SK-N-SH treated with all-trans-retinoic acid at 6 μM for 48 hours (cell line): ENCODE data around the gene FZR1.

Experiments used
- ATAC-seq: fragments of 200-7000 bp; cut with Tn5 transposase; 3 replicates; pipeline ENCODE4 v1.9.1; 2020; ENCODE audit warnings: mild to moderate bottlenecking, moderate library complexity
- ARNTL ChIP-seq: fragments of 450-650 bp; formaldehyde crosslinking; IDR thresholded peaks from 2 replicates; pipeline ENCODE4 v1.5.0; 2020; ENCODE audit warnings: low read depth, mild to moderate bottlenecking, moderate library complexity, borderline replicate concordance
- BACH2 ChIP-seq: fragments of 250-450 bp; sonication (Bioruptor Pico); IDR thresholded peaks from 2 replicates; pipeline ENCODE4 v1.9.0; 2021; ENCODE audit warnings: mild to moderate bottlenecking, borderline replicate concordance
- ESRRG ChIP-seq: fragments of 250-450 bp; sonication (Bioruptor Pico); IDR thresholded peaks from 2 replicates; pipeline ENCODE4 v1.6.1; 2021; ENCODE audit warnings: mild to moderate bottlenecking
- GLIS3 ChIP-seq: fragments of 250-450 bp; sonication (Bioruptor Pico); IDR thresholded peaks from 2 replicates; pipeline ENCODE4 v1.5.0; 2020; ENCODE audit warnings: mild to moderate bottlenecking, moderate library complexity
- ISL1 ChIP-seq: fragments of 250-450 bp; sonication (Bioruptor Pico); IDR thresholded peaks from 2 replicates; pipeline ENCODE4 v2.1.2; 2022; ENCODE audit warnings: mild to moderate bottlenecking, moderate library complexity
- OSR1 ChIP-seq: fragments of 250-450 bp; sonication (Bioruptor Pico); IDR thresholded peaks from 2 replicates; pipeline ENCODE4 v1.8.0; 2022; ENCODE audit warnings: moderate library complexity, mild to moderate bottlenecking, inconsistent platforms
- RARB ChIP-seq: fragments of 250-450 bp; sonication (Bioruptor Pico); IDR thresholded peaks from 2 replicates; pipeline ENCODE4 v1.8.0; 2021; ENCODE audit warnings: mild to moderate bottlenecking, moderate library complexity
- SNAI2 ChIP-seq: fragments of 250-450 bp; sonication (Bioruptor Pico); IDR thresholded peaks from 2 replicates; pipeline ENCODE4 v1.5.0; 2020; ENCODE audit warnings: mild to moderate bottlenecking, moderate library complexity
- TCF4 ChIP-seq: fragments of 250-450 bp; sonication (Bioruptor Pico); IDR thresholded peaks from 2 replicates; pipeline ENCODE4 v1.8.0; 2021; ENCODE audit warnings: mild to moderate bottlenecking, moderate library complexity, borderline replicate concordance
- TOX ChIP-seq: fragments of 250-450 bp; sonication (Bioruptor Pico); IDR thresholded peaks from 2 replicates; pipeline ENCODE4 v1.8.0; 2021; ENCODE audit warnings: mild to moderate bottlenecking, moderate library complexity, borderline replicate concordance
- ZC3H10 ChIP-seq: fragments of 250-450 bp; sonication (Bioruptor Pico); IDR thresholded peaks from 2 replicates; pipeline ENCODE4 v1.5.1; 2021; ENCODE audit warnings: mild to moderate bottlenecking, moderate library complexity
- ZFP3 ChIP-seq: fragments of 250-450 bp; sonication (Bioruptor Pico); IDR thresholded peaks from 2 replicates; pipeline ENCODE4 v1.5.0; 2020; ENCODE audit warnings: mild to moderate bottlenecking, moderate library complexity
- ZFP30 ChIP-seq: fragments of 450-650 bp; formaldehyde crosslinking; IDR thresholded peaks from 2 replicates; pipeline ENCODE4 v1.5.0; 2022; ENCODE audit warnings: mild to moderate bottlenecking, moderate library complexity
- ZNF565 ChIP-seq: fragments of 450-650 bp; formaldehyde crosslinking; conservative IDR thresholded peaks from 2 replicates; pipeline ENCODE4 v1.5.0; 2020; ENCODE audit warnings: low read depth, mild to moderate bottlenecking, moderate library complexity
- ZNF70 ChIP-seq: fragments of 450-650 bp; formaldehyde crosslinking; IDR thresholded peaks from 2 replicates; pipeline ENCODE4 v1.5.0; 2020; ENCODE audit warnings: mild to moderate bottlenecking, moderate library complexity
- ZNF8 ChIP-seq: fragments of 450-650 bp; formaldehyde crosslinking; IDR thresholded peaks from 2 replicates; pipeline ENCODE4 v1.5.0; 2020; ENCODE audit warnings: mild to moderate bottlenecking, moderate library complexity
- TF ChIP-seq, protein P1 (sequence below): fragments of 250-450 bp; sonication (Bioruptor Pico); IDR thresholded peaks from 2 replicates; pipeline ENCODE4 v1.8.0; 2021; ENCODE audit warnings: low read depth, mild to moderate bottlenecking, moderate library complexity, borderline replicate concordance
- TF ChIP-seq, protein P2 (sequence below): fragments of 250-450 bp; sonication (Bioruptor Pico); IDR thresholded peaks from 2 replicates; pipeline ENCODE4 v1.5.1; 2020; ENCODE audit warnings: low read depth, mild to moderate bottlenecking, moderate library complexity
- TF ChIP-seq, protein P3 (sequence below): fragments of 250-450 bp; sonication (Bioruptor Pico); IDR thresholded peaks from 2 replicates; pipeline ENCODE4 v1.5.1; 2021; ENCODE audit warnings: mild to moderate bottlenecking, moderate library complexity
- TF ChIP-seq, protein P4 (sequence below): fragments of 250-450 bp; sonication (Bioruptor Pico); IDR thresholded peaks from 2 replicates; pipeline ENCODE4 v1.5.0; 2020; ENCODE audit warnings: mild to moderate bottlenecking, moderate library complexity

The FZR1 gene

DNA sequence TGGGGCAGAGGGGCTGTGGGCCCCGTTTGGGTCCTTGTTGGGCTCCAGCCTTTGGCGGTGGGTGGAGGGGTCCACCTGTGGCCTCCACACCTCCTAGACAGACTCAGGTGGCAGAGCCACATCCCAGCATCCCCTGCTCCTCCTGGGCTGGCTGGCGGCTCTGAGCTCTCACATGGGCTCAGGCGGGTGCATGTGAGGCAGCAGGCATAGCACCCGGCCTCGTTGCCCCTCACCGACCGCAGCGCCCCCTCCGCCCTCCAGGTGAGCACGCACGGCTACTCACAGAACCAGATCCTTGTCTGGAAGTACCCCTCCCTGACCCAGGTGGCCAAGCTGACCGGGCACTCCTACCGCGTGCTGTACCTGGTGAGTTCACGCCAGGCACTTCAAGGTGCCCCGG lies 26.9 kb downstream of the FZR1 start (continued):
- TF ChIP-seq, protein P1, sequence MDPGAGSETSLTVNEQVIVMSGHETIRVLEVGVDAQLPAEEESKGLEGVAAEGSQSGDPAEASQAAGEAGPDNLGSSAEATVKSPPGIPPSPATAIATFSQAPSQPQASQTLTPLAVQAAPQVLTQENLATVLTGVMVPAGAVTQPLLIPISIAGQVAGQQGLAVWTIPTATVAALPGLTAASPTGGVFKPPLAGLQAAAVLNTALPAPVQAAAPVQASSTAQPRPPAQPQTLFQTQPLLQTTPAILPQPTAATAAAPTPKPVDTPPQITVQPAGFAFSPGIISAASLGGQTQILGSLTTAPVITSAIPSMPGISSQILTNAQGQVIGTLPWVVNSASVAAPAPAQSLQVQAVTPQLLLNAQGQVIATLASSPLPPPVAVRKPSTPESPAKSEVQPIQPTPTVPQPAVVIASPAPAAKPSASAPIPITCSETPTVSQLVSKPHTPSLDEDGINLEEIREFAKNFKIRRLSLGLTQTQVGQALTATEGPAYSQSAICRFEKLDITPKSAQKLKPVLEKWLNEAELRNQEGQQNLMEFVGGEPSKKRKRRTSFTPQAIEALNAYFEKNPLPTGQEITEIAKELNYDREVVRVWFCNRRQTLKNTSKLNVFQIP (CRISPR knock-in tag), result no peak
- TF ChIP-seq ZFP30 (CRISPR knock-in tag), result no peak
- TF ChIP-seq SNAI2 (CRISPR knock-in tag), result no peak
- TF ChIP-seq, all 23 proteins: peak for 0

DNA sequence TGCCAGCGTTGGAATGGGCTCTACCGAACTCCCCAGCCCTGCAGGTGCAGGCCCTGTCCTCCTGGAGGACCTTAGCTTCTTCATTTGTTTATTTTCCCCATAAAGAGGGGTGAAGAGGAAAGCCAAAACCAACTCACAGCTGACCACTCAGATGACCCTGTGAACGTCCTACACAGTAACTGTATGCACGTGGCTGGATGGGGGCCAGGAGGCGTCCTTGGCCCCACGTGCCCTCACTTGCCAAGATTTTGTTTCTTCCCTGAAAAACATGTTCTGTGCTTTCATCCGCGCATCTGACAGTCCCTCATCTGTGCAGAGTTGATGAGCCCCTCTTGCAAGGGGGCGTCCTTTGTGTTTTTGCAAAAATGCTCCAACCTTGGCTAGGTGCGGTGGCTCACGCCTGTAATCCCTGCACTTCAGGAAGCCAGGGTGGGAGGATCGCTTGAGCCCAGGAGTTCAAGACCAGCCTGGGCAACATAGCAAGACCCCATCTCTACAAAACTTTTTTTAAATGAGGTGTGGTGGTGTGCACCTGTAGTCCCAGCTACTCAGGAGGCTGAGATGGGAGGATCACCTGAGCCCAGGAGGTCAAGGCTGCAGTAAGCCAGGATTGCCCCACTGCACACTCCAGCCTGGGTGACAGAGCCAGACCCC lies 27.6 kb downstream of the FZR1 start:
- no peak for ATAC-seq

DNA sequence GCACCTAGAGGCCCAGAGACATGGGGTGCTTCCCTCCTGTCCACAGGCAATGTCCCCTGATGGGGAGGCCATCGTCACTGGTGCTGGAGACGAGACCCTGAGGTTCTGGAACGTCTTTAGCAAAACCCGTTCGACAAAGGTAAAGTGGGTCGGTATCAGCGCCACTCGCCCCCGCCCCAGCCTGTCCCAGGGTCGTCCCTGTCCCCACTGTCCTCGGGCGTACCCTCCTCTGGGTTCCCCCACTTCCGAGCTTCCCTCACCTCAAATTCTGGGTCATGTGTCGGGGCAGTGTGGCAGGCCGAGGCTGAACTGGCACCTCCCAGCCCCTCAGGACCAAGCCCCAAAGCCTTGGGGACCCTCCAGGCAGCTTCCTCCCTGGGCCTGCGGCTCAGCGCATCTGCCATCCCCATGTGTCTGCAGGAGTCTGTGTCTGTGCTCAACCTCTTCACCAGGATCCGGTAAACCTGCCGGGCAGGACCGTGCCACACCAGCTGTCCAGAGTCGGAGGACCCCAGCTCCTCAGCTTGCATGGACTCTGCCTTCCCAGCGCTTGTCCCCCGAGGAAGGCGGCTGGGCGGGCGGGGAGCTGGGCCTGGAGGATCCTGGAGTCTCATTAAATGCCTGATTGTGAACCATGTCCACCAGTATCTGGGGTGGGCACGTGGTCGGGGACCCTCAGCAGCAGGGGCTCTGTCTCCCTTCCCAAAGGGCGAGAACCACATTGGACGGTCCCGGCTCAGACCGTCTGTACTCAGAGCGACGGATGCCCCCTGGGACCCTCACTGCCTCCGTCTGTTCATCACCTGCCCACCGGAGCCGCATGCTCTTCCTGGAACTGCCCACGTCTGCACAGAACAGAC lies 28.5 kb downstream of the FZR1 start:
- ATAC-seq, result no peak
- TF ChIP-seq, protein P2, sequence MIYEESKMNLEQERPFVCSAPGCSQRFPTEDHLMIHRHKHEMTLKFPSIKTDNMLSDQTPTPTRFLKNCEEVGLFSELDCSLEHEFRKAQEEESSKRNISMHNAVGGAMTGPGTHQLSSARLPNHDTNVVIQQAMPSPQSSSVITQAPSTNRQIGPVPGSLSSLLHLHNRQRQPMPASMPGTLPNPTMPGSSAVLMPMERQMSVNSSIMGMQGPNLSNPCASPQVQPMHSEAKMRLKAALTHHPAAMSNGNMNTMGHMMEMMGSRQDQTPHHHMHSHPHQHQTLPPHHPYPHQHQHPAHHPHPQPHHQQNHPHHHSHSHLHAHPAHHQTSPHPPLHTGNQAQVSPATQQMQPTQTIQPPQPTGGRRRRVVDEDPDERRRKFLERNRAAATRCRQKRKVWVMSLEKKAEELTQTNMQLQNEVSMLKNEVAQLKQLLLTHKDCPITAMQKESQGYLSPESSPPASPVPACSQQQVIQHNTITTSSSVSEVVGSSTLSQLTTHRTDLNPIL (CRISPR knock-in tag), result no peak
- TF ChIP-seq ZNF70 (no peak), RARB (CRISPR knock-in tag) (no peak)
- TF ChIP-seq, all 23 proteins: peak for 0

More for the DNA sequence above, 27.6 kb downstream of the FZR1 start:
- TF ChIP-seq ARNTL (no peak), TOX (no peak), BACH2 (CRISPR knock-in tag) (no peak), ZNF565 (CRISPR knock-in tag) (no peak), GLIS3 (CRISPR knock-in tag) (no peak), RARB (CRISPR knock-in tag) (no peak), ZFP3 (CRISPR knock-in tag) (no peak), ISL1 (CRISPR knock-in tag) (no peak), OSR1 (CRISPR knock-in tag) (no peak)
- TF ChIP-seq, protein P2 (CRISPR knock-in tag), result no peak
- TF ChIP-seq, all 23 proteins: peak for 0

DNA sequence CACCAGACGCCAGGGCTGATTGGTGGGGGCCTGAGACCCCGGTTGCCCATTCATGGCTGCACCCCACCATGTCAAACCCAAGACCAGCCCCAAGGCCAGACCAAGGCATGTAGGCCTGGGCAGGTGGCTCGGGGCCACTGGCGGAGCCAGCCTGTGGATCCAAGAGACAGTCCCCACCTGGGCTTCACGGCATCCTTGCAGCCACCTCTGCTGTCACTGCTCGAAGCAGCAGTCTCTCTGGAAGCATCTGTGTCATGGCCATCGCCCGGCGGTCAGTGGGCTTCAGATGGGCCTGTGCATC lies 29.1 kb downstream of the FZR1 start:
- ATAC-seq, result no peak
- TF ChIP-seq, protein P3, sequence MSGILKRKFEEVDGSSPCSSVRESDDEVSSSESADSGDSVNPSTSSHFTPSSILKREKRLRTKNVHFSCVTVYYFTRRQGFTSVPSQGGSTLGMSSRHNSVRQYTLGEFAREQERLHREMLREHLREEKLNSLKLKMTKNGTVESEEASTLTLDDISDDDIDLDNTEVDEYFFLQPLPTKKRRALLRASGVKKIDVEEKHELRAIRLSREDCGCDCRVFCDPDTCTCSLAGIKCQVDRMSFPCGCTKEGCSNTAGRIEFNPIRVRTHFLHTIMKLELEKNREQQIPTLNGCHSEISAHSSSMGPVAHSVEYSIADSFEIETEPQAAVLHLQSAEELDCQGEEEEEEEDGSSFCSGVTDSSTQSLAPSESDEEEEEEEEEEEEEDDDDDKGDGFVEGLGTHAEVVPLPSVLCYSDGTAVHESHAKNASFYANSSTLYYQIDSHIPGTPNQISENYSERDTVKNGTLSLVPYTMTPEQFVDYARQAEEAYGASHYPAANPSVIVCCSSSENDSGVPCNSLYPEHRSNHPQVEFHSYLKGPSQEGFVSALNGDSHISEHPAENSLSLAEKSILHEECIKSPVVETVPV, result no peak
- TF ChIP-seq ZNF8, result no peak

DNA sequence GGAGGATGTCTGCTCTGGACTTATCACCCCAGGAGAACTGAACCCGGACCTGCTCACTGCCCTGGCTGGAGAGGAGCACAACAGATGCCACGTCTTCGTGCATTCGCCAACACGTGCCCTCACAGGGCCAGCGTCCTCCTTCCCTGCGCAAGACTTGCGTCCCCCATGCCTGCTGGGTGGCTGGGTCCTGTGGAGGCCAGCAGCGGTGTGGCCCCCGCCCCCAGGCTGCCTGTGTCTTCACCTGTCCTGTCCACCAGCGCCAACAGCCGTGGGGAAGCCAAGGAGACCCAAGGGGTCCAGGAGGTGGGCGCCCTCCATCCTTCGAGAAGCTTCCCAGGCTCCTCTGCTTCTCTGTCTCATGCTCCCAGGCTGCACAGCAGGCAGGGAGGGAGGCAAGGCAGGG lies 29.5 kb downstream of the FZR1 start:
- no peak for ATAC-seq
- TF ChIP-seq BACH2 (CRISPR knock-in tag) (no peak), TCF4 (CRISPR knock-in tag) (no peak)

DNA sequence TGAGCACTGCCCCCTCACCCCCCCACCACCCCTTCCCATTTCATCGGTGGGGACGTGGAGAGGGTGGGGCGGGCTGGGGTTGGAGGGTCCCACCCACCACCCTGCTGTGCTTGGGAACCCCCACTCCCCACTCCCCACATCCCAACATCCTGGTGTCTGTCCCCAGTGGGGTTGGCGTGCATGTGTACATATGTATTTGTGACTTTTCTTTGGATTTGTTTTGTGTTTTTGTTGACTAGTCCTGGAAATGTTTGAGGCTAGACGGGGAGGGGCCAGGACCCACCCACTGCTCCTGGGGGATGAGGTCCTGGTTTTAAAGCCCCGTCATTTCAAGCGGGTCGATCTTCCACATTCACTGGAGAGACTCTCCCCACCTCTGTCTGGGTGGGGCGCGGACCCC lies 29.9 kb downstream of the FZR1 start:
- ATAC-seq, result no peak
- TF ChIP-seq, protein P4, sequence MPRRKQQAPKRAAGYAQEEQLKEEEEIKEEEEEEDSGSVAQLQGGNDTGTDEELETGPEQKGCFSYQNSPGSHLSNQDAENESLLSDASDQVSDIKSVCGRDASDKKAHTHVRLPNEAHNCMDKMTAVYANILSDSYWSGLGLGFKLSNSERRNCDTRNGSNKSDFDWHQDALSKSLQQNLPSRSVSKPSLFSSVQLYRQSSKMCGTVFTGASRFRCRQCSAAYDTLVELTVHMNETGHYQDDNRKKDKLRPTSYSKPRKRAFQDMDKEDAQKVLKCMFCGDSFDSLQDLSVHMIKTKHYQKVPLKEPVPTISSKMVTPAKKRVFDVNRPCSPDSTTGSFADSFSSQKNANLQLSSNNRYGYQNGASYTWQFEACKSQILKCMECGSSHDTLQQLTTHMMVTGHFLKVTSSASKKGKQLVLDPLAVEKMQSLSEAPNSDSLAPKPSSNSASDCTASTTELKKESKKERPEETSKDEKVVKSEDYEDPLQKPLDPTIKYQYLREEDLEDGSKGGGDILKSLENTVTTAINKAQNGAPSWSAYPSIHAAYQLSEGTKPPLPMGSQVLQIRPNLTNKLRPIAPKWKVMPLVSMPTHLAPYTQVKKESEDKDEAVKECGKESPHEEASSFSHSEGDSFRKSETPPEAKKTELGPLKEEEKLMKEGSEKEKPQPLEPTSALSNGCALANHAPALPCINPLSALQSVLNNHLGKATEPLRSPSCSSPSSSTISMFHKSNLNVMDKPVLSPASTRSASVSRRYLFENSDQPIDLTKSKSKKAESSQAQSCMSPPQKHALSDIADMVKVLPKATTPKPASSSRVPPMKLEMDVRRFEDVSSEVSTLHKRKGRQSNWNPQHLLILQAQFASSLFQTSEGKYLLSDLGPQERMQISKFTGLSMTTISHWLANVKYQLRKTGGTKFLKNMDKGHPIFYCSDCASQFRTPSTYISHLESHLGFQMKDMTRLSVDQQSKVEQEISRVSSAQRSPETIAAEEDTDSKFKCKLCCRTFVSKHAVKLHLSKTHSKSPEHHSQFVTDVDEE (CRISPR knock-in tag), result no peak
- TF ChIP-seq OSR1 (CRISPR knock-in tag), result no peak
- no peak for TF ChIP-seq ZC3H10
- TF ChIP-seq SNAI2 (CRISPR knock-in tag), result no peak
- TF ChIP-seq, protein P3, result no peak
- no peak for TF ChIP-seq GLIS3 (CRISPR knock-in tag)
- no peak for TF ChIP-seq ZFP3 (CRISPR knock-in tag)
- no peak for TF ChIP-seq RARB (CRISPR knock-in tag)
- no peak for TF ChIP-seq ARNTL
- no peak for TF ChIP-seq ZFP30 (CRISPR knock-in tag)
- no peak for TF ChIP-seq ESRRG (CRISPR knock-in tag)
- TF ChIP-seq BACH2 (CRISPR knock-in tag), result no peak
